Activated T-cell treated with anti-CD3 and anti-CD28 coated beads, Interleukin-2, amount 50 U/mL, for 4 hours (primary cell): ENCODE results near the gene CRY2. TPM values are rescaled to one million over a fixed set of nuclear protein-coding genes. Genes with fewer than 3 reads are reported as not detected.
"Not testable (repeated sequence)": the region's sequence is repeated elsewhere in the genome, so short reads cannot be mapped to it uniquely, and the experiment has no call there.

Experiments used
- ATAC-seq, 2 donors: fragments of 200-7000 bp; cut with Tn5 transposase; one replicate each; pipeline ENCODE4 v1.10.0; 2021
- DNase-seq: peaks from one replicate; pipeline ENCODE4 v3.0.0-alpha.2; 2020
- H3K27me3 Mint-ChIP-seq: one replicate; pipeline ENCODE4 v1.8.0; 2021; ENCODE audit warnings: low read depth, mixed read lengths
- H3K36me3 Mint-ChIP-seq: one replicate; pipeline ENCODE4 v1.8.0; 2022; ENCODE audit warnings: mixed read lengths; ENCODE audit not compliant: insufficient read depth
- H3K4me1 Mint-ChIP-seq: one replicate; pipeline ENCODE4 v1.8.0; 2021; ENCODE audit warnings: low read depth, mixed read lengths
- H3K4me3 Mint-ChIP-seq: one replicate; pipeline ENCODE4 v1.8.0; 2021; ENCODE audit warnings: mild to moderate bottlenecking, moderate library complexity, mixed read lengths
- H3K9me3 Mint-ChIP-seq: one replicate; pipeline ENCODE4 v1.8.0; 2021; ENCODE audit warnings: mixed read lengths
- total RNA-seq, 3 donors: library from RNA; stranded (reverse); gene quantifications; one replicate each; pipeline ENCODE4 v1.2.1, GENCODE V29; 2021

The CRY2 gene
- total RNA-seq, 3 donors from 2014 or later, result 19.7 to 21.9 (median 19.9) TPM

- DNase-seq (no peak), ATAC-seq (no peak)
- H3K4me3 Mint-ChIP-seq, result peak overlapping the region; percentile 93
- H3K36me3 Mint-ChIP-seq, result peaks cover 2% of the 10 kb centered on the region
- peaks cover 42% of the 10 kb centered on the region for H3K4me1 Mint-ChIP-seq
- no peaks in the 10 kb centered on the region for H3K9me3 Mint-ChIP-seq
- no peaks in the 10 kb centered on the region for H3K27me3 Mint-ChIP-seq
These were observed 39.5 kb upstream of the CRY2 start for GRCh38 chr11:45807792-45808238.

- H3K9me3 Mint-ChIP-seq, ATAC-seq, H3K4me3 Mint-ChIP-seq, H3K36me3 Mint-ChIP-seq, H3K27me3 Mint-ChIP-seq, DNase-seq: not testable (repeated sequence)
- H3K4me1 Mint-ChIP-seq, result peaks cover 42% of the 10 kb centered on the region
These were observed 38.8 kb upstream of the CRY2 start for GRCh38 chr11:45808427-45808826.

- Mint-ChIP-seq H3K4me3 (no peak overlapping the region), H3K4me1 (peaks cover 41% of the 10 kb centered on the region), H3K27me3 (no peaks in the 10 kb centered on the region), H3K9me3 (no peaks in the 10 kb centered on the region), H3K36me3 (peaks cover 2% of the 10 kb centered on the region)
- no peak for ATAC-seq
- DNase-seq, result no peak
These were observed 37.5 kb upstream of the CRY2 start for GRCh38 chr11:45809456-45810395.

GRCh38 chr11:45810431-45811108 is 36.7 kb upstream of the CRY2 start:
- no peak for DNase-seq

GRCh38 chr11:45811109-45811435 is 36.2 kb upstream of the CRY2 start:
- peaks cover 38% of the 10 kb centered on the region for H3K4me1 Mint-ChIP-seq
- H3K4me3 Mint-ChIP-seq, result no peak overlapping the region
- peaks cover 2% of the 10 kb centered on the region for H3K36me3 Mint-ChIP-seq
- DNase-seq, result no peak
- ATAC-seq, result no peak
- H3K27me3 Mint-ChIP-seq, result no peaks in the 10 kb centered on the region
- H3K9me3 Mint-ChIP-seq, result no peaks in the 10 kb centered on the region

More at GRCh38 chr11:45810431-45811108, 36.7 kb upstream of the CRY2 start:
- Mint-ChIP-seq H3K9me3 (no peaks in the 10 kb centered on the region), H3K4me3 (no peak overlapping the region), H3K4me1 (peaks cover 41% of the 10 kb centered on the region), H3K27me3 (no peaks in the 10 kb centered on the region), H3K36me3 (peaks cover 2% of the 10 kb centered on the region)
- ATAC-seq, result no peak

GRCh38 chr11:45811571-45812290 is 35.5 kb upstream of the CRY2 start:
- no peak overlapping the region for H3K4me3 Mint-ChIP-seq
- H3K36me3 Mint-ChIP-seq, result peaks cover 2% of the 10 kb centered on the region
- no peaks in the 10 kb centered on the region for H3K27me3 Mint-ChIP-seq
- ATAC-seq (no peak), DNase-seq (no peak)
- no peaks in the 10 kb centered on the region for H3K9me3 Mint-ChIP-seq
- peaks cover 32% of the 10 kb centered on the region for H3K4me1 Mint-ChIP-seq

- H3K9me3 Mint-ChIP-seq, result no peaks in the 10 kb centered on the region
- DNase-seq (no peak), ATAC-seq (no peak)
- peaks cover 2% of the 10 kb centered on the region for H3K36me3 Mint-ChIP-seq
- H3K4me1 Mint-ChIP-seq, result peaks cover 22% of the 10 kb centered on the region
- H3K27me3 Mint-ChIP-seq, result peaks cover 2% of the 10 kb centered on the region
- H3K4me3 Mint-ChIP-seq, result no peak overlapping the region
These were observed 34.4 kb upstream of the CRY2 start for GRCh38 chr11:45812581-45813548.

- Mint-ChIP-seq H3K36me3 (no peaks in the 10 kb centered on the region), H3K9me3 (no peaks in the 10 kb centered on the region), H3K27me3 (peaks cover 2% of the 10 kb centered on the region), H3K4me1 (peaks cover 2% of the 10 kb centered on the region), H3K4me3 (no peak overlapping the region)
- ATAC-seq (no peak), DNase-seq (no peak)
These were observed 31.5 kb upstream of the CRY2 start for GRCh38 chr11:45815747-45816146.

- Mint-ChIP-seq H3K36me3 (no peaks in the 10 kb centered on the region), H3K27me3 (peaks cover 2% of the 10 kb centered on the region), H3K9me3 (no peaks in the 10 kb centered on the region), H3K4me1 (peaks cover 2% of the 10 kb centered on the region), H3K4me3 (no peak overlapping the region)
- DNase-seq, result no peak
- ATAC-seq, result no peak
These were observed 30.7 kb upstream of the CRY2 start for GRCh38 chr11:45816614-45817013.

GRCh38 chr11:45817191-45817590 is 30.1 kb upstream of the CRY2 start:
- no peak for DNase-seq
- Mint-ChIP-seq H3K9me3 (no peaks in the 10 kb centered on the region), H3K4me1 (peaks cover 2% of the 10 kb centered on the region), H3K4me3 (no peak overlapping the region), H3K36me3 (no peaks in the 10 kb centered on the region), H3K27me3 (peaks cover 2% of the 10 kb centered on the region)
- no peak for ATAC-seq

GRCh38 chr11:45818961-45819605 is 28.2 kb upstream of the CRY2 start:
- Mint-ChIP-seq H3K27me3 (peaks cover 2% of the 10 kb centered on the region), H3K4me3 (no peak overlapping the region), H3K36me3 (no peaks in the 10 kb centered on the region), H3K9me3 (no peaks in the 10 kb centered on the region), H3K4me1 (peaks cover 2% of the 10 kb centered on the region)
- ATAC-seq (no peak), DNase-seq (no peak)

- H3K9me3 Mint-ChIP-seq, result no peaks in the 10 kb centered on the region
- no peaks in the 10 kb centered on the region for H3K36me3 Mint-ChIP-seq
- peaks cover 2% of the 10 kb centered on the region for H3K4me1 Mint-ChIP-seq
- ATAC-seq, result no peak
- DNase-seq, result no peak
- H3K4me3 Mint-ChIP-seq, result no peak overlapping the region
- peaks cover 2% of the 10 kb centered on the region for H3K27me3 Mint-ChIP-seq
These were observed 26.9 kb upstream of the CRY2 start for GRCh38 chr11:45820211-45820857.

- ATAC-seq, H3K4me3 Mint-ChIP-seq, H3K9me3 Mint-ChIP-seq, H3K27me3 Mint-ChIP-seq, H3K4me1 Mint-ChIP-seq, DNase-seq, H3K36me3 Mint-ChIP-seq: not testable (repeated sequence)
These were observed 20.8 kb upstream of the CRY2 start for GRCh38 chr11:45826492-45826891.
